CD14-positive monocyte (primary cell): Measurements from ENCODE around the gene ATF1. TPM values are rescaled to one million over a fixed set of nuclear protein-coding genes. Genes with fewer than 3 reads are reported as not detected.
"Not testable (repeated sequence)": the region's sequence is repeated elsewhere in the genome, so short reads cannot be mapped to it uniquely, and the experiment has no call there.

Experiments
- DNase-seq, 3 donors: peaks; one replicate each; pipeline ENCODE4 v3.0.0-alpha.2; 2011 to 2022
- H2AFZ ChIP-seq: 2 replicates; pipeline ENCODE4 v1.6.0; 2012; ENCODE audit warnings: mild to moderate bottlenecking, low read depth, low read length, inconsistent platforms; ENCODE audit not compliant: insufficient read depth, poor library complexity, severe bottlenecking
- H3K27ac ChIP-seq, 2 donors: 1 replicate in 1 of 2; 2 replicates in 1 of 2; pipeline ENCODE4 v1.5.1; 2012 to 2013; ENCODE audit warnings: low read length in 2 of 2, control low read depth in 1 of 2, inconsistent platforms in 1 of 2, low read depth in 1 of 2, mild to moderate bottlenecking in 1 of 2
- H3K27me3 ChIP-seq, 2 donors: one replicate each; pipeline versions ENCODE4 v1.6.0 to v1.6.1; 2011 to 2013; ENCODE audit warnings: low read length in 2 of 2; ENCODE audit not compliant: control insufficient read depth in 2 of 2, insufficient read depth in 2 of 2
- H3K36me3 ChIP-seq, 2 donors: replicated peaks in 1 of 2; 1 replicate in 1 of 2; 2 replicates in 1 of 2; pipeline versions ENCODE4 v1.5.1 to v1.6.1; 2012 to 2013; ENCODE audit warnings: low read length in 2 of 2, control low read depth in 1 of 2, inconsistent platforms in 1 of 2, mild to moderate bottlenecking in 1 of 2; ENCODE audit not compliant: insufficient read depth in 2 of 2, control insufficient read depth in 1 of 2
- H3K4me1 ChIP-seq, 2 donors: 1 replicate in 1 of 2; 2 replicates in 1 of 2; pipeline versions ENCODE4 v1.5.1 to v1.6.1; 2012 to 2013; ENCODE audit warnings: low read length in 2 of 2, control low read depth in 1 of 2, inconsistent platforms in 1 of 2, mild to moderate bottlenecking in 1 of 2, moderate library complexity in 1 of 2; ENCODE audit not compliant: insufficient read depth in 2 of 2, control insufficient read depth in 1 of 2
- H3K4me2 ChIP-seq: replicated peaks from 2 replicates; pipeline ENCODE3; 2012; ENCODE audit warnings: low read length, moderate library complexity, mild to moderate bottlenecking; ENCODE audit not compliant: poor library complexity, severe bottlenecking; ENCODE audit errors: extremely low read depth
- H3K4me3 ChIP-seq, 3 experiments: fragments of 200-600 bp in 1 of 3; sonication (generic) in 1 of 3; replicated peaks in 1 of 3; 1 replicate in 2 of 3; 2 replicates in 1 of 3; pipeline ENCODE4 v1.5.1; 2011 to 2013; ENCODE audit warnings: low read length in 3 of 3, mild to moderate bottlenecking in 3 of 3, control low read depth in 2 of 3, low read depth in 2 of 3, inconsistent platforms in 1 of 3, moderate library complexity in 1 of 3
- H3K79me2 ChIP-seq: 2 replicates; pipeline ENCODE4 v1.6.0; 2012; ENCODE audit warnings: mild to moderate bottlenecking, control low read depth, inconsistent platforms, low read length, moderate library complexity; ENCODE audit not compliant: insufficient read depth
- H3K9ac ChIP-seq: 2 replicates; pipeline ENCODE4 v1.6.0; 2017; ENCODE audit warnings: low read length, mild to moderate bottlenecking; ENCODE audit not compliant: insufficient read depth, poor library complexity, severe bottlenecking
- H3K9me3 ChIP-seq, 2 donors: replicated peaks in 1 of 2; 1 replicate in 1 of 2; 2 replicates in 1 of 2; pipeline versions ENCODE4 v1.5.1 to v1.6.1; 2012 to 2013; ENCODE audit warnings: low read length in 2 of 2, control low read depth in 1 of 2; ENCODE audit not compliant: control insufficient read depth in 1 of 2, insufficient read depth in 1 of 2
- H4K20me1 ChIP-seq: 2 replicates; pipeline ENCODE4 v1.6.0; 2012; ENCODE audit warnings: mild to moderate bottlenecking, low read length, control low read depth, moderate library complexity; ENCODE audit not compliant: insufficient read depth
- H3K27ac Mint-ChIP-seq, 7 donors: one replicate each; pipeline ENCODE4 v1.8.0; 2020; ENCODE audit warnings: mild to moderate bottlenecking in 7 of 7, mixed read lengths in 7 of 7, moderate library complexity in 6 of 7, inconsistent platforms in 2 of 7
- H3K27me3 Mint-ChIP-seq, 3 donors: one replicate each; pipeline ENCODE4 v1.8.0; 2021 to 2022; ENCODE audit warnings: low read depth in 3 of 3, mild to moderate bottlenecking in 3 of 3, mixed read lengths in 3 of 3, moderate library complexity in 3 of 3, inconsistent platforms in 1 of 3
- H3K36me3 Mint-ChIP-seq, 2 donors: one replicate each; pipeline ENCODE4 v1.8.0; 2020; ENCODE audit warnings: mixed read lengths in 2 of 2, inconsistent platforms in 1 of 2, mild to moderate bottlenecking in 1 of 2
- H3K4me1 Mint-ChIP-seq: one replicate; pipeline ENCODE4 v1.8.0; 2020; ENCODE audit warnings: mild to moderate bottlenecking, mixed read lengths
- H3K4me3 Mint-ChIP-seq, 2 donors: one replicate each; pipeline ENCODE4 v1.8.0; 2020; ENCODE audit warnings: mild to moderate bottlenecking in 2 of 2, mixed read lengths in 2 of 2, moderate library complexity in 1 of 2
- H3K9me3 Mint-ChIP-seq, 7 donors: one replicate each; pipeline ENCODE4 v1.8.0; 2020 to 2022; ENCODE audit warnings: mixed read lengths in 7 of 7, mild to moderate bottlenecking in 6 of 7, moderate library complexity in 6 of 7, inconsistent platforms in 2 of 7
- WGBS: methylation state at CpG from one replicate; pipeline ENCODE4 v1.1.5; 2013; ENCODE audit warnings: missing lambda C conversion rate; ENCODE audit not compliant: insufficient coverage; 5-methylcytosine and 5-hydroxymethylcytosine counted together
- intact Hi-C, 2 donors: fragments of 100-400 bp; cut with micrococcal nuclease; formaldehyde crosslinking; loops; one replicate each; pipeline versions ENCODE4 v1.15.0 to v1.15.1; 2023
- polyA plus RNA-seq, 3 donors: library from polyadenylated mRNA; depleted of rRNA in 1 of 3; unstranded in 2 of 3; stranded (reverse) in 1 of 3; fragments of 300-500 nt in 2 of 3; fragments of >200 nt in 1 of 3; fragmentation: Illumina TruSeq in 2 of 3; gene quantifications; 1 replicate in 2 of 3; 2 replicates in 1 of 3; pipeline ENCODE4 v1.2.3, GENCODE V29; 2012 to 2021
- TF ChIP-seq, protein P1 (sequence below): fragments of 200-600 bp; IDR thresholded peaks from one replicate; pipeline ENCODE4 v1.8.0; 2022; ENCODE audit warnings: antibody characterized with exemption, mild to moderate bottlenecking

ATF1 gene
- polyA plus RNA-seq, 3 donors, result 12.6 to 21.9 (median 21.5) TPM

DNA sequence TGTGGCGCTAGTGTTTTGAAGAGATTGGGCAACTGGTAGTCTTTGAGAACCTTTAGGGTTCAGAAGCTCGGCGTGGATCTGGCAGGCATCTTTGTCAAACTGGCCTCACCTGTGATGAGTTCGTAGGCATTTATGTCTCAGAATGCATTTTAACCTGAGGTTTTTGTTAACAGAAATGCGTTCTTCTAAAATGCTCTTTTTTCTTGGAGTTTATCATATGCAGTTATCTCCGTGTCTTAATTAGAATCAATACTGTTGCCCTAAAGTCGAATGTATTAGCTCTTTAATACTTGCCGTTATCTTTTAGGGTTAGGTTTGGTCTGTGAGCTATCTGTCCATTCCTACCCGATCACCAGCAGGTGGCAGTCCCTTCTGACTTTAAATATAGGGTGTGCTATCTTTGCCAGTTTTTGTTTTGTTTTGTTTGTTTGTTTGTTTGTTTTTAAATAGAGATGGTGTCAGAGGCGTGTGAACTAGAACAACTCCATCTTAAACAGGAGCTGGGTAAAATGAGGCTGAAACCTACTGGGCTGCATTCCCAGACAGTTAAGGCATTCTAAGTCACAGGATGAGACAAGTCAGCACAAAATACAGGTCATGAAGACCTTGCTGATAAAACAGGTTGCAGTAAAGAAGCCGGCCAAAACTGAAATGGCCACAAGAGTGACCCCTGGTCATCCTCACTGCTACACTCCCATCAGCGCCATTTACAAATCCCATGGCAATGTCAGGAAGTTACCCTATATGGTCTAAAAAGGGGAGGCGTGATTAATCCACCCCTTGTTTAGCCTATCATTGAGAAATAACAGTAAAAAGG lies 1.4 kb downstream of the ATF1 start:
- Mint-ChIP-seq H3K27me3 (peaks cover 0 to 2% (median 1%) of the 10 kb centered on the region in 3 donors), H3K4me3 (peak overlapping the region; percentile 87 to 89), H3K9me3 (no peaks in the 10 kb centered on the region), H3K27ac (peak overlapping the region; percentile 76 to 96 (median 84)), H3K4me1 (peaks cover 36% of the 10 kb centered on the region), H3K36me3 (peaks cover 2 to 7% of the 10 kb centered on the region in 2 donors)
- Histone ChIP-seq H3K27ac (peak overlapping the region; percentile 92 to 99), H3K9ac (peak overlapping the region; percentile 84), H4K20me1 (peaks cover 40% of the 10 kb centered on the region), H3K79me2 (peaks cover 72% of the 10 kb centered on the region), H2AFZ (peak overlapping the region; percentile 90), H3K4me3 (peak overlapping the region; percentile 72 to 97 (median 91)), H3K36me3 (peaks cover 0 to 4% of the 10 kb centered on the region in 2 donors), H3K4me1 (peaks cover 33 to 47% of the 10 kb centered on the region in 2 donors), H3K4me2 (peak overlapping the region; percentile 92), H3K27me3 (no peaks in the 10 kb centered on the region), H3K9me3 (no peaks in the 10 kb centered on the region)
- intact Hi-C loops, result loop anchor here in 1 of 2 donors (10.0 kb wide), 2 partner anchors 261 to 319 kb away; partner anchors contain the start of genes CSRNP2 and DIP2B
- peak; percentile 32 to 48 (median 48) for DNase-seq
- WGBS, result 5% methylated on average over 4 of the region's 13 CpGs
- TF ChIP-seq, protein P1, sequence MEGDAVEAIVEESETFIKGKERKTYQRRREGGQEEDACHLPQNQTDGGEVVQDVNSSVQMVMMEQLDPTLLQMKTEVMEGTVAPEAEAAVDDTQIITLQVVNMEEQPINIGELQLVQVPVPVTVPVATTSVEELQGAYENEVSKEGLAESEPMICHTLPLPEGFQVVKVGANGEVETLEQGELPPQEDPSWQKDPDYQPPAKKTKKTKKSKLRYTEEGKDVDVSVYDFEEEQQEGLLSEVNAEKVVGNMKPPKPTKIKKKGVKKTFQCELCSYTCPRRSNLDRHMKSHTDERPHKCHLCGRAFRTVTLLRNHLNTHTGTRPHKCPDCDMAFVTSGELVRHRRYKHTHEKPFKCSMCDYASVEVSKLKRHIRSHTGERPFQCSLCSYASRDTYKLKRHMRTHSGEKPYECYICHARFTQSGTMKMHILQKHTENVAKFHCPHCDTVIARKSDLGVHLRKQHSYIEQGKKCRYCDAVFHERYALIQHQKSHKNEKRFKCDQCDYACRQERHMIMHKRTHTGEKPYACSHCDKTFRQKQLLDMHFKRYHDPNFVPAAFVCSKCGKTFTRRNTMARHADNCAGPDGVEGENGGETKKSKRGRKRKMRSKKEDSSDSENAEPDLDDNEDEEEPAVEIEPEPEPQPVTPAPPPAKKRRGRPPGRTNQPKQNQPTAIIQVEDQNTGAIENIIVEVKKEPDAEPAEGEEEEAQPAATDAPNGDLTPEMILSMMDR, result peak; percentile 77

DNA sequence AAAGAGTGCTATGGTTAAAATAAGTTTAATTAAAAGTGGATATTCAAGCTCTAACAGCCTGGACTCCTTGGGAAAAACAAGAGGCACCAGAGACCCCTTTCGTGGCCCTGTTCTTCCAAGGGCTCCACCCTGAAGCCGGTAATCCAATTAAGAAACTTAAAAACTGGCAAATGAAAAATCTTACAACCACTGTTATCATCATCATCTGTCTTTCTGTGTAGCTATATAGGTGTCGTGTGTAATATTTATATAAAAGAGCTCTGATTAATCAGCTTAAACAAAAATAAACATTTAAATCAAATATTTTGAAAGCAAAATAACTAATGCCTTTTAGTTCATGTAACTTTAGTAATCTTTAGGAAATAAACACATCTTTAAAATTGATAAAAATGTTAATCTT lies 4.5 kb downstream of the ATF1 start:
- H3K27me3 Mint-ChIP-seq, result peaks cover 0 to 2% (median 0%) of the 10 kb centered on the region in 3 donors
- Histone ChIP-seq H3K27me3 (no peaks in the 10 kb centered on the region), H3K9me3 (no peaks in the 10 kb centered on the region), H3K4me1 (peaks cover 10 to 18% of the 10 kb centered on the region in 2 donors), H3K36me3 (peaks cover 3 to 31% of the 10 kb centered on the region in 2 donors), H4K20me1 (peaks cover 53% of the 10 kb centered on the region), H3K27ac (no peak overlapping the region), H3K4me3 (no peak overlapping the region), H3K4me2 (no peak overlapping the region), H3K9ac (no peak overlapping the region), H2AFZ (no peak overlapping the region), H3K79me2 (peaks cover 92% of the 10 kb centered on the region)
- intact Hi-C loops, result loop anchor here in 1 of 2 donors (10.0 kb wide), 2 partner anchors 264 to 316 kb away; partner anchors contain the start of genes CSRNP2 and DIP2B
- H3K27ac Mint-ChIP-seq, result no peak overlapping the region
- no peak for DNase-seq
- peaks cover 14% of the 10 kb centered on the region for H3K4me1 Mint-ChIP-seq
- TF ChIP-seq, protein P1, result no peak
- no CpG with 5 or more reads among the region's 3 CpGs for whole genome bisulfite sequencing
- H3K36me3 Mint-ChIP-seq, result peaks cover 18 to 38% of the 10 kb centered on the region in 2 donors
- H3K4me3 Mint-ChIP-seq, result no peak overlapping the region
- no peaks in the 10 kb centered on the region for H3K9me3 Mint-ChIP-seq

DNA sequence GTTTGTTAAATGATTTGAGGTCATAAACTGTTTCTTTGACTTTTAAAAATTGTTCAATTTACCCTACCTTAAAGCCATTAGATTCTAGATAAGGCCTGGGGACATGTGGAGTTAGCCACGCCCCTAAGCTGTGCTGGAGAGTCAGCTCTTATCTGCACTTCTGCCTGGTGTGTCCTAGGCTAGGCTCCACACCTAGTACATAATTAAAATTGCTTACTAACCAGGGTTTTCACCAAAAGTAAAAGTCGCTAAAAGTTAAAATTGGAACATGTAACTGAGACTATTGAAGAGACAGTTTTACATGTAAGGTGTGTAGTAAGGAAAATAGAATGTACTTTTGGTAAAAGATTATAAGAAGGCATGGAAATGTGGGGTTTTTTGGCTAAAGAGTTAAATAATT lies 4.9 kb downstream of the ATF1 start:
- intact Hi-C loops, result loop anchor here in 1 of 2 donors (10.0 kb wide), 2 partner anchors 264 to 316 kb away; partner anchors contain the start of genes CSRNP2 and DIP2B

More for the DNA sequence above, 4.9 kb downstream of the ATF1 start:
- not testable (repeated sequence) for H3K4me3 ChIP-seq, H3K9me3 ChIP-seq, H3K4me3 Mint-ChIP-seq, H3K9me3 Mint-ChIP-seq, H3K9ac ChIP-seq, H2AFZ ChIP-seq, H3K27ac Mint-ChIP-seq, H3K27me3 Mint-ChIP-seq, H3K4me2 ChIP-seq, H3K27ac ChIP-seq, H3K27me3 ChIP-seq, DNase-seq
- peaks cover 94% of the 10 kb centered on the region for H3K79me2 ChIP-seq
- H3K36me3 ChIP-seq, result peaks cover 3 to 31% of the 10 kb centered on the region in 2 donors
- 83% methylated on average over 1 of the region's 2 CpGs for WGBS
- Mint-ChIP-seq H3K36me3 (peaks cover 18 to 41% of the 10 kb centered on the region in 2 donors), H3K4me1 (peaks cover 14% of the 10 kb centered on the region)
- H3K4me1 ChIP-seq, result peaks cover 10 to 18% of the 10 kb centered on the region in 2 donors
- H4K20me1 ChIP-seq, result peaks cover 57% of the 10 kb centered on the region
